Measurements from ENCODE around the gene SCFD2.

Gene SCFD2

GRCh38 chr4:53011259-53011905 lies 354.5 kb downstream of the SCFD2 start:
- no peak for DNase-seq (ENCODE audit: low read depth)
- H3K4me3 ChIP-seq (ENCODE audit: low read length): no peak overlapping the region
- no peak for TF ChIP-seq CTCF (conservative IDR thresholded peaks at IDR 0.05; ENCODE audit: low read length)

- peak; percentile 83 for DNase-seq (ENCODE audit: low read depth)
- no peak overlapping the region for H3K4me3 ChIP-seq (ENCODE audit: low read length)
- no peak for TF ChIP-seq CTCF (conservative IDR thresholded peaks at IDR 0.05; ENCODE audit: low read length)
Observed at GRCh38 chr4:53010318-53010717, 355.5 kb downstream of the SCFD2 start.

DNA sequence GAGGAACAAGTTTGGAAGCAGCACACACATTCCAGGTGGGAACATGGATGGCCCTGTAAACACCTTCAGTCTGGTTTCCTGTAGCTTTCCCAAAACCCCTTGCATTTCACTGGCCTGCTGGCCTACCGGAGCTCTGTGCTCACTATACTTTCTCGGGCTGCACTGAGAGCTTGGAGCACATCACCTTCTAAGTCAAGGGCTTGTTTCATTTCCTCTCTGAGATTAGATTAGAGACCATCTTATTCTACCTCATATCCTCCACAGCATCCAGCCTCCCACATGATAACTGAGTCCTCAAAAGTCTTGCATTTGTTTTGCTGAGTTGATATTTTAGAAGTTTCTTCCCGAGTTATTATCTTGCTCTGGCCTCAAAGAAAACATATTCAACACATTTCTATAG lies 356.0 kb downstream of the SCFD2 start:
- H3K4me3 ChIP-seq (ENCODE audit: low read length): no peak overlapping the region
- TF ChIP-seq CTCF (conservative IDR thresholded peaks at IDR 0.05; ENCODE audit: low read length): no peak
- no peak for DNase-seq (ENCODE audit: low read depth)

GRCh38 chr4:53007024-53007423 lies 358.8 kb downstream of the SCFD2 start:
- H3K4me3 ChIP-seq (ENCODE audit: low read length): no peak overlapping the region
- no peak for TF ChIP-seq CTCF (conservative IDR thresholded peaks at IDR 0.05; ENCODE audit: low read length)
- no peak for DNase-seq (ENCODE audit: low read depth)

GRCh38 chr4:53005808-53006207 lies 360.1 kb downstream of the SCFD2 start:
- no peak for DNase-seq (ENCODE audit: low read depth)
- no peak overlapping the region for H3K4me3 ChIP-seq (ENCODE audit: low read length)
- TF ChIP-seq CTCF (conservative IDR thresholded peaks at IDR 0.05; ENCODE audit: low read length): no peak

GRCh38 chr4:53005149-53005546 lies 360.7 kb downstream of the SCFD2 start:
- TF ChIP-seq CTCF (conservative IDR thresholded peaks at IDR 0.05; ENCODE audit: low read length): no peak
- H3K4me3 ChIP-seq (ENCODE audit: low read length): no peak overlapping the region
- no peak for DNase-seq (ENCODE audit: low read depth)

- DNase-seq (ENCODE audit: low read depth): no peak
- TF ChIP-seq CTCF (conservative IDR thresholded peaks at IDR 0.05; ENCODE audit: low read length): no peak
- H3K4me3 ChIP-seq (ENCODE audit: low read length): no peak overlapping the region
Observed at GRCh38 chr4:53004497-53005148, 361.2 kb downstream of the SCFD2 start.

Data from AG10803 (cell line).